ENCODE data around the gene SERTAD1.

The SERTAD1 gene

DNA sequence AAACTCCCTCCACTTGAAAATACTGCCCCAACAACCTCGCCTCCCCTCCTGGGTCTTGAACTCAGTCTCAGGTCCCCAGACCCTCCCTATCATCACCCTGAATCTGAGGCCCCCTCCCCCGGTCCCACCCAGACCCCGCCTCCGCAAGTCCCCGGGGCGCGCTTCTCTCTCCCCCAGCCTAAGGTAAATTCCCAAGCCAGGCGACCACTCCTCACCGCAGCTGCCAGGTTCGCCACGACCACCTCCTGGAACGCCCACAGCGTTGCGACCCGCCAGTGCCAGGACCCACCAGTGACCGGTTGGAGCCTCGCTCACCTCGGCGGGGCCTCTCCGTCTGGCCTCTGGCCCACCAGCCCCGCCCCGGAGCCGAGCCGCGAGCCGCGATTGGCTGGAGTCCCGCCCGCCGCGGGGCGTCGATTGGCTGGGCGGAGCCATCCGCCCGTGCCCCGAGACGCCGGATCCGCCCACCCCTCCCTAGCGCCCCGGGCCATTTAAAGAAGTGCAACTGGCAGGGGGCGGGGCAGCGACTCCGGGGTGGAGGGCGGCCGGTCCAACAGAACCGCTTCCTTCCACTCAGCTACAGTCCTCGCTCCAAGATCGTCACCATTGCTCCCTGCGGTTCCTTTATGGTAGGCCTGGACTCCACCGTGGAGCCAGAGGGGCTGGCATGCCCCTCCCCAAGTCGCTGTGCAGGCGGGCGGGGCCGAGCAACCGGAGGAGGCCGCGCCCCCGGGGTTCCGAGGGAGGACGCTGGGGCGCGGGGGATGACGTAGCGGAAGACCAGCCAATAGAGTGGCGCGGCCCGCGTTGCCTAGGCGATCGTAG is 18.4 kb upstream of the SERTAD1 start, which contains the start of gene SERTAD3:
TSS of gene SERTAD3 (minus strand) at position 336 of the 825 bp plus-strand sequence. CDS start 2,255 bp downstream, outside the sequence.
- POLR2A ChIA-PET (ENCODE audit: low non-redundant PET): interaction anchor here (0.7 to 1.2 kb wide), 2 partner anchors 23 to 32 kb away, joined by 3 to 10 read pairs; no protein-coding TSS in a partner anchor
- peak; percentile 98 for DNase-seq (ENCODE audit: low spot score)
- CTCF ChIA-PET: interaction anchor here (0.6 to 2.0 kb wide), 3 partner anchors 24 to 934 kb away, joined by 3 to 13 read pairs (median 3); no protein-coding TSS in a partner anchor
- TF ChIP-seq, protein P1, sequence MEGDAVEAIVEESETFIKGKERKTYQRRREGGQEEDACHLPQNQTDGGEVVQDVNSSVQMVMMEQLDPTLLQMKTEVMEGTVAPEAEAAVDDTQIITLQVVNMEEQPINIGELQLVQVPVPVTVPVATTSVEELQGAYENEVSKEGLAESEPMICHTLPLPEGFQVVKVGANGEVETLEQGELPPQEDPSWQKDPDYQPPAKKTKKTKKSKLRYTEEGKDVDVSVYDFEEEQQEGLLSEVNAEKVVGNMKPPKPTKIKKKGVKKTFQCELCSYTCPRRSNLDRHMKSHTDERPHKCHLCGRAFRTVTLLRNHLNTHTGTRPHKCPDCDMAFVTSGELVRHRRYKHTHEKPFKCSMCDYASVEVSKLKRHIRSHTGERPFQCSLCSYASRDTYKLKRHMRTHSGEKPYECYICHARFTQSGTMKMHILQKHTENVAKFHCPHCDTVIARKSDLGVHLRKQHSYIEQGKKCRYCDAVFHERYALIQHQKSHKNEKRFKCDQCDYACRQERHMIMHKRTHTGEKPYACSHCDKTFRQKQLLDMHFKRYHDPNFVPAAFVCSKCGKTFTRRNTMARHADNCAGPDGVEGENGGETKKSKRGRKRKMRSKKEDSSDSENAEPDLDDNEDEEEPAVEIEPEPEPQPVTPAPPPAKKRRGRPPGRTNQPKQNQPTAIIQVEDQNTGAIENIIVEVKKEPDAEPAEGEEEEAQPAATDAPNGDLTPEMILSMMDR (conservative IDR thresholded peaks at IDR 0.05; ENCODE audit: low read depth): no peak
- H3K27ac ChIP-seq: peak within 1 kb of the TSS; percentile 96

DNA sequence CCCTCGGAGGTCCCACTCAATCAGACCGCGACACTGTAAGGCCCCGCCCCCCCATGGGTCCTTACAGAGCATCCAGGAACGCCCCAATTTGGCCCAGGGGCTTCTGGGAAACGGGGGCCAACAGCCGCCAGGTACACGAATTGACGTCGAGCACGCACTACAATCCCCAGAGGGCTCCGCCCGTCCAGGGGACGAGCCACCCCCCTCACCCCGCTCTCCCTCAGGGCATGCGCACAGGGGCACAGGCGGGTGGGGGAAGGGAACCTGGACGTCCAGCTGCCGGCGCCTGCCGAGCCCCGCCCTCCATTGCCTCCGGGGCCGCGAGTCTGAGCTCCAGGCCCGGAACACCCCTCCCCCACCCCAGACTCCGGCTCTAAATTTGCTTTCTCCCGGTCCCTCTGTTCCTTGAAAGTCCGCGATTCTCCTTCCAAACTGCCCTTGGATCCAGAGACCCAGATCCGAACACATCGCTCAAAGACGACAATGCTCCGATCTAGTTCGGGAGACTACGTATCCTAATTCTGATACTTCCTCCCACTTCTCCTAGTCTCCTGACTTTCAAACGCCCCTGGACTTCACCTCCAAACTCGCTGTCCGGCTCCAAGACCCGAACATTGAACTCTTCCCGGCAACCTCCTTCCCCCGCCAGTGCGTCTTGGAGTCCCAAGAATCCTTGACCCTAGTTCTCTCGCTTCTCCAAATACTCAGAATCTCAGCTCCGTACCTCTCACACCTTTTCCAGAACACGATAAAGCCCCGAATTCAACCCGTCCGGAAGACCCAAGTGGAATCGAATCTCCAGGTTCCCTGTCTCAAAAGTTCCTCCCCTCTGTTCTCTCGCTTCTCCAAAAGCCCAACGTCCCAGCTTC is 17.6 kb upstream of the SERTAD1 start:
- ChIA-PET CTCF (interaction anchor here (0.6 to 2.0 kb wide), 4 partner anchors 17 to 208 kb away, joined by 3 to 13 read pairs (median 4); partner anchors contain the start of gene SERTAD1), POLR2A (ENCODE audit: low non-redundant PET) (interaction anchor here (0.6 to 1.6 kb wide), 9 partner anchors 12 to 41 kb away, joined by 3 to 13 read pairs (median 4); partner anchors contain the start of gene SERTAD1)
- DNase-seq (ENCODE audit: low spot score): peak; percentile 99
- peak overlapping the region; percentile 96 for H3K27ac ChIP-seq
- TF ChIP-seq, protein P1 (conservative IDR thresholded peaks at IDR 0.05; ENCODE audit: low read depth): no peak

- ChIA-PET CTCF (interaction anchor here (0.6 to 0.9 kb wide), 2 partner anchors 17 to 22 kb away, joined by 4 to 5 read pairs; partner anchors contain the start of gene SERTAD1), POLR2A (ENCODE audit: low non-redundant PET) (interaction anchor here (0.6 to 1.6 kb wide), 8 partner anchors 9 to 41 kb away, joined by 3 to 13 read pairs (median 4); partner anchors contain the start of gene SERTAD1)
- TF ChIP-seq, protein P1 (conservative IDR thresholded peaks at IDR 0.05; ENCODE audit: low read depth): no peak
- DNase-seq (ENCODE audit: low spot score): no peak
- H3K27ac ChIP-seq: peak overlapping the region; percentile 96
Measured at GRCh38 chr19:40442328-40443130, 16.7 kb upstream of the SERTAD1 start.

DNA sequence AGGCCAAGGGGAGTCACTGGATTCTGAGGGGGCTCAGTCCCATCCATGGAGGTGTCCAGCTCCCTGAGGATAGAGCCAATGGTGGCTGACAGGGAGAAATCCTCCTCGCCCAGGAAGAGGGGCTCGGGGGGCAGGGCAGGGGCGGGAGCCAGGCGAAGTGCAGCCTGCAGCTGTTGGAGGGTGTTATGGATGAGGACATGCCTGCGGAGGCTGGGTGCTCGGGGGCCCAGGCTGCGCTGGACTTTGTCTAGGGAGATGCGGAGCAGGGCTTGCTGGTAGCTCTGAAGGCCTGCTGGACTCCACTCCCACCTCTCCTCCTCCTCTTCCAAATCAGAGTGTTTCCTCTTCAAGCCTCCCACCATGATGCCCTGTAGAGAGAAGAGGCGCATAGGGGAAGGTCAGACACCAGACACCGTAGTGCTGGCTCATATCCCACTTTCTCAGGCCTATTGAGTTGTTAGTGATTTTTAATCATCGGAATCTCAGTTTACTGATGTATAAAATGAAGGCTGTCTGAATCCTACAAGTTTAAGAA is 16.0 kb upstream of the SERTAD1 start:
- H3K27ac ChIP-seq: peak overlapping the region; percentile 23
- ChIA-PET POLR2A (ENCODE audit: low non-redundant PET) (interaction anchor here (0.7 kb wide), 1 partner anchor 8 kb away, joined by 4 read pairs; no protein-coding TSS in a partner anchor), CTCF (no interaction called here)
- TF ChIP-seq, protein P1 (conservative IDR thresholded peaks at IDR 0.05; ENCODE audit: low read depth): no peak
- DNase-seq (ENCODE audit: low spot score): no peak

GRCh38 chr19:40438284-40438683 is 12.5 kb upstream of the SERTAD1 start:
- TF ChIP-seq, protein P1 (conservative IDR thresholded peaks at IDR 0.05; ENCODE audit: low read depth): no peak
- ChIA-PET POLR2A (ENCODE audit: low non-redundant PET) (interaction anchor here (0.7 kb wide), 1 partner anchor 30 kb away, joined by 6 read pairs; no protein-coding TSS in a partner anchor), CTCF (interaction anchor here (0.7 to 1.2 kb wide), 2 partner anchors 64 to 280 kb away, joined by 3 to 4 read pairs; no protein-coding TSS in a partner anchor)
- DNase-seq (ENCODE audit: low spot score): no peak
- H3K27ac ChIP-seq: peak overlapping the region; percentile 44
